Subcutaneous adipose tissue (tissue), 4 donors: ENCODE data around the gene CSF3. TPM values are rescaled to one million over a fixed set of nuclear protein-coding genes. Genes with fewer than 3 reads are reported as not detected.

Source experiments
- CTCF ChIP-seq: fragments of 450-650 bp; IDR thresholded peaks from one replicate; pipeline ENCODE4 v1.5.1; 2016; ENCODE audit warnings: low read depth, mild to moderate bottlenecking, control low read depth, antibody characterized with exemption, moderate library complexity
- total RNA-seq, 4 donors: library from RNA; depleted of rRNA; stranded (reverse); fragments of >200 nt; gene quantifications; one replicate each; pipeline ENCODE4 v1.1.0, GENCODE V29; 2016

Gene CSF3
- total RNA-seq, 4 donors from 2014 or later = not detected

- no peak for TF ChIP-seq CTCF
Observed at GRCh38 chr17:39981766-39982375, 33.4 kb upstream of the CSF3 start.

- TF ChIP-seq CTCF = no peak
Observed at GRCh38 chr17:39988206-39988810, 26.9 kb upstream of the CSF3 start.

- TF ChIP-seq CTCF = no peak
Observed at GRCh38 chr17:39994448-39994847, 20.8 kb upstream of the CSF3 start.

- TF ChIP-seq CTCF = no peak
Observed at GRCh38 chr17:39995438-39995837, 19.8 kb upstream of the CSF3 start.

GRCh38 chr17:39996162-39996561 lies 19.1 kb upstream of the CSF3 start:
- no peak for TF ChIP-seq CTCF

- no peak for TF ChIP-seq CTCF
Observed at GRCh38 chr17:39996800-39997199, 18.4 kb upstream of the CSF3 start.

- TF ChIP-seq CTCF = no peak
Observed at GRCh38 chr17:39997543-39997942, 17.7 kb upstream of the CSF3 start.
